ENCODE measurements around the gene USP25.

USP25 gene

DNA sequence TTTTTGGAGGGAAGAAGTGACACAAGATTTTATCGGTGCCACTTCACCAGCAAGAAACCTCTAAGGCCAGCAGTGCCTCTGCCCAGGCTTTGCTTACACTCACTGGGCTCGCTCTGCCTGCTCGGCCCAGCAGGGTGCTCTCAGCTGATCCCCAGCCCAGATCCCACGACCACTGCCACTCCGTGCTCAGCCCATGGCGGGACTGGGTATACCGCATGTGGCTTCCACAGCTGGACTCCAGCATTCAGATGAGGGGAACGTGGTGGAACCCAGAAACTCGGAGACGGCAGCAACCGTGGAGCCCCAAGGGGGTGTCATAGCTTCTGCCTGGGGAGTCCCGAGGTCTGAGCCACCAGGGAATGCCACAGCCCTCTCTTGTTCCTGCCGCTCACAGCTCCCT lies 12.9 kb downstream of the USP25 start:
- Histone ChIP-seq H3K9me3 (ENCODE audit: control insufficient read depth, insufficient read depth, low read length) (no peaks in the 10 kb centered on the region), H3K4me1 (ENCODE audit: control insufficient read depth, insufficient read depth, low read length) (peaks cover 1% of the 10 kb centered on the region; the same call in 1 of the 2 replicates), H3K27ac (ENCODE audit: low read length) (no peak overlapping the region), H3K27me3 (ENCODE audit: control insufficient read depth, insufficient read depth, low read length) (no peaks in the 10 kb centered on the region), H3K36me3 (ENCODE audit: control insufficient read depth, insufficient read depth, low read length) (no peaks in the 10 kb centered on the region), H3K4me3 (ENCODE audit: low read length) (no peak overlapping the region)
- no CpG with 5 or more reads among the region's 13 CpGs for WGBS (ENCODE audit: insufficient coverage, insufficient read length)
- no peak for DNase-seq (ENCODE audit: low read depth, low spot score)

DNA sequence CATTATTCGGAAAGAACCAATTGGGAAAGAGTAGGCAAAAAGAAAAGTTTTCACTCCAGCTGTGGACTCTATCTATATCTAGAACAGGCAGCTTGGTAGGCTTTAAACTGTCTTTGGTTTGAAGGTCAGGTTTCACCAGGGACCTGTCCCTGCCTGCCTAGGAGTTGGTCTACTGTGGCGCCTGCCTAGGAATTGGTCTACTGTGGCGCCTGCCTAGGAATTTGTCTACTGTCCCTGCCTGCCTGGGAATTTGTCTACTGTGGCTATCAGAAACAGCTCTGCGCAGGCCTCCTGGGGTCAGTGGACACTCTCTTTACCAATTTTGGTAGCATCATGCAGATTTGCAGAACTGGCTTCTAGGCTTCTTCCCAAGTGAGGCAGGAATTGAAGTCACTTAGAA lies 13.8 kb downstream of the USP25 start:
- H3K4me1 ChIP-seq (ENCODE audit: control insufficient read depth, insufficient read depth, low read length): peaks cover 1% of the 10 kb centered on the region; the same call in 1 of the 2 replicates
- no CpG with 5 or more reads among the region's 4 CpGs for WGBS (ENCODE audit: insufficient coverage, insufficient read length)
- H3K36me3 ChIP-seq (ENCODE audit: control insufficient read depth, insufficient read depth, low read length): no peaks in the 10 kb centered on the region
- H3K27me3 ChIP-seq (ENCODE audit: control insufficient read depth, insufficient read depth, low read length): no peaks in the 10 kb centered on the region
- no peak for DNase-seq (ENCODE audit: low read depth, low spot score)
- H3K4me3 ChIP-seq (ENCODE audit: low read length): no peak overlapping the region
- H3K27ac ChIP-seq (ENCODE audit: low read length): no peak overlapping the region
- no peaks in the 10 kb centered on the region for H3K9me3 ChIP-seq (ENCODE audit: control insufficient read depth, insufficient read depth, low read length)

DNA sequence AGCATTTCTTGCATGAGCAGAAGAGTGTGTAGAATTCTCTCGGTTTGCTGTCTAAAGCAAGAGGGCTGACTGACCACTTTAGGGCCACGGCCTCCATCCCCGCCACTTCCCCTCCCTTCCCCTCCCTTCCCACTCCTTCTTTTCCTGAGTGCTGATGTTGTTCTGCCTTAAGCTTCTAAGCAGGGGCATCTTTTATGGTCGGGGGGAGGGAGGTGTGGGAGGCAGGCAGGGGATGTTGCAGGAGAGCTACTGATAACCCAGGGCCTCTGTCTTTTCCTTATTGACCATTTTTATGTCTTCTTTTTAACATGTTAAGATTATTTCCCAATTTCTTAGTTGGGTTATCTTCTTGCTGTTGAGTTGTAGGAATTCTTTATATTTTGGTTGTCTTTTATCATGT lies 15.1 kb downstream of the USP25 start:
- no CpG with 5 or more reads among the region's 4 CpGs for WGBS (ENCODE audit: insufficient coverage, insufficient read length)
- Histone ChIP-seq H3K27ac (ENCODE audit: low read length) (no peak overlapping the region), H3K4me1 (ENCODE audit: control insufficient read depth, insufficient read depth, low read length) (peaks cover 1% of the 10 kb centered on the region; the same call in 1 of the 2 replicates), H3K4me3 (ENCODE audit: low read length) (no peak overlapping the region), H3K27me3 (ENCODE audit: control insufficient read depth, insufficient read depth, low read length) (no peaks in the 10 kb centered on the region), H3K36me3 (ENCODE audit: control insufficient read depth, insufficient read depth, low read length) (no peaks in the 10 kb centered on the region), H3K9me3 (ENCODE audit: control insufficient read depth, insufficient read depth, low read length) (no peaks in the 10 kb centered on the region)
- DNase-seq (ENCODE audit: low read depth, low spot score): no peak

DNA sequence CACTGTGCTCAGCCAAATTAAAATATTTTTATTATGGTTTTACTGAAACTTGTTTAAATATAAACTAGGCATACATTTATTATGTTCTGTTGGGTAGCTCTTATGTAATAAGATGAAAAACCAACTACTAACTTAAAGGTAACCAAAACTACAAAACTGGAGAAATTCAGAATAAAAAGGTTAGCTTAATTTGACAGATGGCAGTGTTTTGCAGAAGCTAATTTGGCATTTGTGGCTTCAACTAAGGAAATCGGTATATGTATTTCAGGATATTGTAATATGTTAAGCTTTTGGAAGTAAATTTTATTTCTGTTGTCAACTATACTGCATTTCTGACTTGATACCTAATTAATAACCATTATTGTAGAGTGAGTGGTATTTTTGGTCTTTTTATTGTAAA lies 18.8 kb downstream of the USP25 start:
- no CpG with 5 or more reads among the region's 1 CpG for WGBS (ENCODE audit: insufficient coverage, insufficient read length)
- Histone ChIP-seq H3K27ac (ENCODE audit: low read length) (no peak overlapping the region), H3K9me3 (ENCODE audit: control insufficient read depth, insufficient read depth, low read length) (no peaks in the 10 kb centered on the region), H3K27me3 (ENCODE audit: control insufficient read depth, insufficient read depth, low read length) (no peaks in the 10 kb centered on the region), H3K4me1 (ENCODE audit: control insufficient read depth, insufficient read depth, low read length) (no peaks in the 10 kb centered on the region), H3K36me3 (ENCODE audit: control insufficient read depth, insufficient read depth, low read length) (no peaks in the 10 kb centered on the region), H3K4me3 (ENCODE audit: low read length) (no peak overlapping the region)
- DNase-seq (ENCODE audit: low read depth, low spot score): no peak

DNA sequence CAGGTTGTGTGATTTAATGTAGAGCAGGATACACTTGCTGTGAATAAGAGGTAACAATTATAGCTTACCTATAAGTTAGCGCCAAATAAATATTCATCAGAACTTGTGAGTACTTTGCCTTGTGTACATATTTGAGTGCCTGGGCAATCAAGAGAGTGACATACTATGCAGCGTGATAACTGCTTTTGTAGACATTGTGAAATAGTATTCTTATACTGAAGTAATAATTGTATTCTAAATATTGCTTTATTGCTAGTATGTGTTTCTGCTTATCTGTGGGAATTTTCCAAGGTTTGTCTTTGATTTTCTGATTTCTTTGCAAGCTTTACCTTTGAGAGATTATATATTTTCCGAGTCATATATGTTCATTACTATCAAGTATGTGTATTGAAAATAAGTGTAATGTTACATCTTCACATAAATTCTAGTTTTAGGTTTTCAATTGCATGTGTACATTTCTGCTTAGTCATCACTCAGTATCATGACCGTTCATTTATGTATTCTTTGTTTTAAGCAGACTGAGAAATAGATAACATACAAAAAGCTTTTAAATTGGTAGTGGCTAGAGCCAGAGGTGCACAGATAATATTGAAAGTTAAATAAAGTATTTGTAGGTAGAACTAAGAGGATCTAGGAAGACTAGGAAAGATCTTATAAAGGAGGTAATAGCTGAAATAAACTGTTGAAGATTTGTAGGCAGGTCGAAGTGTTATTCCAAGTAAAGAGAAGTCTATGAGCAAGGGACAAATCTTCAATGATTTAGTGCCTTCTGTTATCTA lies 19.5 kb downstream of the USP25 start:
- Histone ChIP-seq H3K27me3 (ENCODE audit: control insufficient read depth, insufficient read depth, low read length) (no peaks in the 10 kb centered on the region), H3K36me3 (ENCODE audit: control insufficient read depth, insufficient read depth, low read length) (no peaks in the 10 kb centered on the region), H3K4me1 (ENCODE audit: control insufficient read depth, insufficient read depth, low read length) (peaks cover 3% of the 10 kb centered on the region), H3K27ac (ENCODE audit: low read length) (no peak overlapping the region), H3K9me3 (ENCODE audit: control insufficient read depth, insufficient read depth, low read length) (no peaks in the 10 kb centered on the region), H3K4me3 (ENCODE audit: low read length) (no peak overlapping the region)
- DNase-seq (ENCODE audit: low read depth, low spot score): no peak
- no CpG with 5 or more reads among the region's 5 CpGs for WGBS (ENCODE audit: insufficient coverage, insufficient read length)

DNA sequence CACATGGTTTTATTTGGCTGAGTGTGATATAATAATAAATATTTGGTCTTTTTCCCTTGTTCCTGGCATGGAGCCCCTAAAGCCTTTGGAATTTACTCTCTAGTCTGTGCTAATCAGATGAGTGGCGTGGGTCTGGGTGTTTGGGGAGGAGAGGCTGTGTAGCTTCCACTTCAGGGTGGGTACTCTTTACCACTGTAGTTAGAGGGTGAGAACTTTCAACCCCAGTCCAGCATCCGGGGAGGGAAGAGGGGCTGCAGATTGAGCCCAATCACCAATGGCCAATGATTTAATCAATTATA lies 20.0 kb downstream of the USP25 start:
- H3K27me3 ChIP-seq (ENCODE audit: control insufficient read depth, insufficient read depth, low read length): no peaks in the 10 kb centered on the region
- H3K9me3 ChIP-seq (ENCODE audit: control insufficient read depth, insufficient read depth, low read length): no peaks in the 10 kb centered on the region
- peaks cover 5% of the 10 kb centered on the region for H3K4me1 ChIP-seq (ENCODE audit: control insufficient read depth, insufficient read depth, low read length)
- DNase-seq (ENCODE audit: low read depth, low spot score): no peak
- H3K27ac ChIP-seq (ENCODE audit: low read length): no peak overlapping the region
- no peak overlapping the region for H3K4me3 ChIP-seq (ENCODE audit: low read length)
- no CpG with 5 or more reads among the region's 2 CpGs for WGBS (ENCODE audit: insufficient coverage, insufficient read length)
- H3K36me3 ChIP-seq (ENCODE audit: control insufficient read depth, insufficient read depth, low read length): no peaks in the 10 kb centered on the region

DNA sequence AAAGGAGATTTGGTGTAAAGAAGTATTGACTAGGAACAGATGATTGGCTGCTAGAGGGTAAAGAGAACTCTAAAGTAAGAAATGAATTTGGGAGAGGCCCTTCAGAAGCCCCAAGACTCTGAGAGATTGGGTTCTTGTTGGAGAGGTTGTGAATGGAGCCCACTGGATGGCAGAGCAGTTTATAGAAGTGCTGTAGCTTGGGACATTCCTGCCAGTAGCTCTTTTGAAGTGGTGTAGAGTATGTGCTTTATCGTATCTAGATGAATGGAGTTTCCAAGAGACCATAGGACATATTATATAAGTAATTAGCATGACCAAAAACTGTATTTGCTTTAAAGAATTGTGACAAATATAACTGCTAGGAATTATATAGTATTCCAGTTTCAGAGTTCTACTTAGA lies 21.3 kb downstream of the USP25 start:
- no CpG with 5 or more reads among the region's 1 CpG for WGBS (ENCODE audit: insufficient coverage, insufficient read length)
- H3K4me1 ChIP-seq (ENCODE audit: control insufficient read depth, insufficient read depth, low read length): peaks cover 5% of the 10 kb centered on the region
- DNase-seq (ENCODE audit: low read depth, low spot score): no peak
- no peaks in the 10 kb centered on the region for H3K9me3 ChIP-seq (ENCODE audit: control insufficient read depth, insufficient read depth, low read length)
- no peak overlapping the region for H3K27ac ChIP-seq (ENCODE audit: low read length)
- no peaks in the 10 kb centered on the region for H3K27me3 ChIP-seq (ENCODE audit: control insufficient read depth, insufficient read depth, low read length)
- no peak overlapping the region for H3K4me3 ChIP-seq (ENCODE audit: low read length)
- H3K36me3 ChIP-seq (ENCODE audit: control insufficient read depth, insufficient read depth, low read length): no peaks in the 10 kb centered on the region

DNA sequence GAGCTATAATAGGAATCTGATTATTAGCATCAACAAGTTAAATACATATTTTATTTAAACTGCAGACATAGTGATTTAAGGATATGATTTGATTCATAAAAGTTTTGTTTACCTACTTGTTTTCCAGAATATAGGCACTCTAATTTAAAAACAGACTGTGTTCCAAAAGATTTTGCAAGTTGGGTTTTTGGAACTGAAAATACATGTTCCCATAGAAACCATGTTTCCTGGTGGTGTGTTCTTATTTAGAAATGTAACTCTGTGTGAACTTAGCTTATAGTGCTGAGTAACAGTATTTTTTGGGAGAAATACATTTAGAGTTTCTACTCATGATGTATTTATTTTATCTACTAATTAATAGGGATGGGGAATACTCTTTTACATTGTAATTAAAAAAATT lies 21.8 kb downstream of the USP25 start:
- H3K9me3 ChIP-seq (ENCODE audit: control insufficient read depth, insufficient read depth, low read length): no peaks in the 10 kb centered on the region
- H3K27ac ChIP-seq (ENCODE audit: low read length): no peak overlapping the region
- no peak for DNase-seq (ENCODE audit: low read depth, low spot score)
- H3K27me3 ChIP-seq (ENCODE audit: control insufficient read depth, insufficient read depth, low read length): no peaks in the 10 kb centered on the region
- H3K4me1 ChIP-seq (ENCODE audit: control insufficient read depth, insufficient read depth, low read length): peaks cover 5% of the 10 kb centered on the region
- no peaks in the 10 kb centered on the region for H3K36me3 ChIP-seq (ENCODE audit: control insufficient read depth, insufficient read depth, low read length)
- no peak overlapping the region for H3K4me3 ChIP-seq (ENCODE audit: low read length)

DNA sequence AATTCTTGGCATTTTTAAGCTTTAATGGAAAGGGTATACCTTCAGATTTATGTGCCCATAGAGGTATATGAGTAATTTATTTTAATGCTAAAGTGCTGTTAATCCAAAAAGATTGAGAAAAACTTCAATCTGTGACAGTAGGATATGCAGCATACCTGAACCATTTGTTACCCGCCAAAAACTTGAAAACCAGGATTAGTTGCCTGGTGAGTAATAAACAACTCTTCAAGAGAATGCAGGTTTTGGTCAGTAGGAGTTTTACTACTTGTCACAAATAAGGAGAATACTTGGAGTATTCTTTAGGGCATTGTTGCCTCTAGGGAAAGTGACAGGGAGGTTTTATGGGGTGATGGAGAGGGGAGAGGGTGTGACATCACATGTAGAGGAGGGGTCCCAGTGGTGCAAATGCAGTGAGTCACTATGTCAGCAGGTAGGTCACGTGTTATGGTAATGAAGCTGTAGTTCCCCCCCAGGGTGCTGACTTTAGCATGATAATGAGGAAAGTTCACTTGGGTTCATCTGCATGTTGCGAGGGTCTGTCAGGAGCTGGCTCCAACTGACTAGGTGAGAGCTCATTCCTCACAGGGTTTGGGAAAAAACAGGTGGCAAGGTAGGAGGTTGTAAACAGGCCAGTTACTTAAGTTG lies 23.1 kb downstream of the USP25 start:
- peaks cover 7% of the 10 kb centered on the region for H3K4me1 ChIP-seq (ENCODE audit: control insufficient read depth, insufficient read depth, low read length)
- no peaks in the 10 kb centered on the region for H3K27me3 ChIP-seq (ENCODE audit: control insufficient read depth, insufficient read depth, low read length)
- peak; percentile 95 for DNase-seq (ENCODE audit: low read depth, low spot score)
- H3K27ac ChIP-seq (ENCODE audit: low read length): no peak overlapping the region
- H3K9me3 ChIP-seq (ENCODE audit: control insufficient read depth, insufficient read depth, low read length): no peaks in the 10 kb centered on the region; the same call in 1 of the 2 replicates
- H3K36me3 ChIP-seq (ENCODE audit: control insufficient read depth, insufficient read depth, low read length): no peaks in the 10 kb centered on the region
- no peak overlapping the region for H3K4me3 ChIP-seq (ENCODE audit: low read length)
- no CpG with 5 or more reads among the region's 3 CpGs for WGBS (ENCODE audit: insufficient coverage, insufficient read length)

DNA sequence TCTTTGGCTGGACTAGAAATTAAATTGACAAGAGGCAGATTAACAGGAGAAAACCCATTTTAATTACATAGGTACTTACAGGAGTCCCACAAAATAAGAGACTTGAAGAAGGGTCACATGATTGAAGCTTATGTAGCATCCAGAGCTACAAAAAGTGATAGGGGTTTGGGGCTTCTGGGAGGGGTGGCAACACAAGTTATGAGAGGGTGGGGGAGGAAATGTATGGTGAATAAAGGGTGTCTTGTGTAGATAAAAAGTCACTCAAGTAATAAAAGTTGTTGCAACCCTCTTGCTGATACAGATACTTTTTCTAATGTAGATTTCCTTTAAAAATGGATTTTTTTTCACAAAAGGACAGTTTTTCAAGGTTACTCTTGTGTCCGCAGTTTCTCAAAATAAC lies 24.0 kb downstream of the USP25 start:
- Histone ChIP-seq H3K4me3 (ENCODE audit: low read length) (no peak overlapping the region), H3K36me3 (ENCODE audit: control insufficient read depth, insufficient read depth, low read length) (no peaks in the 10 kb centered on the region), H3K4me1 (ENCODE audit: control insufficient read depth, insufficient read depth, low read length) (peaks cover 7% of the 10 kb centered on the region), H3K27me3 (ENCODE audit: control insufficient read depth, insufficient read depth, low read length) (no peaks in the 10 kb centered on the region), H3K27ac (ENCODE audit: low read length) (no peak overlapping the region), H3K9me3 (ENCODE audit: control insufficient read depth, insufficient read depth, low read length) (no peaks in the 10 kb centered on the region; the same call in 1 of the 2 replicates)
- DNase-seq (ENCODE audit: low read depth, low spot score): no peak
- WGBS (ENCODE audit: insufficient coverage, insufficient read length): no CpG with 5 or more reads among the region's 1 CpG

DNA sequence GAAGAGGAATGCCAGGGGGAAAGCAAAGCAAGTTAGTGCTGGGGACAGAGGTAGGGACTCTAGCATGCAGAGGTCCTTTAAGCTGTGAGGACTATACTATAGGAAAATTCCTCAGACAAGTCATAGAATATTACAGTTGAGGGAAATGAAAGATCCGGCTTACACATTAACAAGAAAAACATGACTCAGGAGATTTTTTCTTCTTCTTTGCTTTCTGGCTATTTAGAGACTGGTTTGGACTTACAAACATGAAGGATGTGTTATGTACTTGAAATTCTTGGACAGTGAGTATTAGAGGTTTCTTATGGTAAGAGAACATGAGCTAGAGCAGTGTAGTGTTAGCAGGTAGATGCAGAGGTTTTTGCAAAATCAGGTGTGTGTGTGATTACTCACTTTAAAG lies 24.9 kb downstream of the USP25 start:
- Histone ChIP-seq H3K4me1 (ENCODE audit: control insufficient read depth, insufficient read depth, low read length) (peaks cover 7% of the 10 kb centered on the region), H3K27ac (ENCODE audit: low read length) (no peak overlapping the region), H3K4me3 (ENCODE audit: low read length) (no peak overlapping the region), H3K27me3 (ENCODE audit: control insufficient read depth, insufficient read depth, low read length) (no peaks in the 10 kb centered on the region), H3K9me3 (ENCODE audit: control insufficient read depth, insufficient read depth, low read length) (no peaks in the 10 kb centered on the region; the same call in 1 of the 2 replicates), H3K36me3 (ENCODE audit: control insufficient read depth, insufficient read depth, low read length) (no peaks in the 10 kb centered on the region)
- WGBS (ENCODE audit: insufficient coverage, insufficient read length): no CpG with 5 or more reads among the region's 1 CpG
- no peak for DNase-seq (ENCODE audit: low read depth, low spot score)

Data from iPS DF 6.9 (cell line).